Measurements from ENCODE around the gene MYH9.
"Not testable (repeated sequence)": the region's sequence is repeated elsewhere in the genome, so short reads cannot be mapped to it uniquely, and the experiment has no call there.

The MYH9 gene

DNA sequence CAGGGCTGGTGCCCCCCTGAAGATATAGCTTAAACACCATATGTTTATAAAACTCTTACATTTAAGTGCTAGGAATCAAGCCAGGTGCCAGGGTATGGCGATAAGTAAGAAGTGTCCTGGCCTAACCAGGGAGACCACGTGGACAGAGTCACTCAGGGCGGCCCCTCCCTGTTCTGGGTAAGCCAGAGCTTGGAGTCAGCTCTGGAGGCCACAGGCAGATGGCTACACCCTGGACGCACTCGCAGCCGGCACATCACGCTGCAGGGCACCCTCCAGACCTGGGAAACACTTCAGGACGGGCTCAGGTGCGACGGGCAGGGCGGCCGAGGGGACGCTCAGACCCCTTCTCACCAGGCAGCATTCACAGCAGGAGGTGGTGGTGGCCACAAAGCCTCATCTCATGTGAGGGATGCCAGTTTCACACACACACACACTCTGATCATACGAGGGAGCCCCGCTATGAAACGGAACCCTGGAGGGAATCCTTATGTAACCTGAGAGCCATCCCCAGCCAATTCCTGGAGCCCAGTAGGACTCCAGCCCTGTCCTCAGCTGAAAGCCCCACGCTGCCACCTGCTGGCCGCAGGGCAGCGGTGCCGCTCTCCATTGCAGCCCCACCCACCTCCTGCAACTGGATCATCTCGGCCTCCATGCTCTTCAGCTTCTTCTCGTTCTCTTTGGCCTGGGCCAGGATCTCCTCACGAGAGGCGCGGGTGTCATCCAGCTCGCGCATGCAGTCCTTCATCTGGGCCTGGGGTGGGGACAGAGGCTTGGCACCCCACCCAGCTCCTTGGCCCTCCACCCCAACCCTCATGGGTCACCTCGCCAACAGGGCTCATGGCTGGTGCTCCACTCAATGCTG, 101.4 kb downstream of the MYH9 start:
- FAIRE-seq, result peak; percentile 9
- DNase-seq (ENCODE audit: extremely low spot score, insufficient read length, low read depth), result peak; percentile 61

DNA sequence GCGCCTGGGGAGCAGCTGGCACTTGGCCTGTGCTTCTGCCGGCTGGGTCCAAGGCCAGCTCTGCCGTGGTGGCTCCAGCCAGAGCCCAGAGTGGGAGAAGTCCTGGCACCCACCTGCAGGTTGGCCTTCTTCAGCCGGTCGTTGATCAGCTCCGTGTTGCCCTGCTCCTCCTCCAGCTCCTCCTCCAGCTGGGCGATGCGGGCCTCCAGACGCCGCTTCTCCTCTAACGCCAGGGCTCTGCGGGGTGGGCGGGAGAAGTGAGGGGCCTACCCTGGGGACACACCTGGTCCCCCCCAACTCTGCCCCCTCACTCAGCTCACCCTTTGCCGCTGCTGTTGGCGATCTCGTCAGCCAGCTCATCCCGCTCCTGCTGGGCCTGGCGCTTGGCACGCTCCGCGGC, 102.2 kb downstream of the MYH9 start:
- DNase-seq (ENCODE audit: extremely low spot score, insufficient read length, low read depth) (no peak), FAIRE-seq (no peak)

DNA sequence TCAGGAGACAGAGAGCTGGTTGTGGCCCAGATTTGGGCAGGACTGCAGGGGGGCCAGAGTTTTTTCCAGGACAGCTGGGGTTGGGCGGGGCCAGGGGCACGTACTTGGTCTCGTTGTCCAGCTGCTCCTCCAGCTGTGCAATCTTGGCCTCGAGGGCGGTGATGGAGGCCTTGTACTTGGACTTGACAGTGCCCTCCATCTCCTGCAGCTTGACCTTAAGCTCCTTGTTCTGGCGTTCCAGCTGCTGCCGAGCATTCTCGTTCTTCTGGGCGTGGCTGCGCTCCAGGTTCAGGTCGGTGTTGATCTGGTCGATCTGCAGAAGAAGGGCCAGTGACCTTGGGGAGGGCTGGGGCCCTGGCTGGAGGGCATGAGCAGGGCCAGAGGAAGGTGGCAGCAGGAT, 102.8 kb downstream of the MYH9 start:
- DNase-seq (ENCODE audit: extremely low spot score, insufficient read length, low read depth) (no peak), FAIRE-seq (no peak)

DNA sequence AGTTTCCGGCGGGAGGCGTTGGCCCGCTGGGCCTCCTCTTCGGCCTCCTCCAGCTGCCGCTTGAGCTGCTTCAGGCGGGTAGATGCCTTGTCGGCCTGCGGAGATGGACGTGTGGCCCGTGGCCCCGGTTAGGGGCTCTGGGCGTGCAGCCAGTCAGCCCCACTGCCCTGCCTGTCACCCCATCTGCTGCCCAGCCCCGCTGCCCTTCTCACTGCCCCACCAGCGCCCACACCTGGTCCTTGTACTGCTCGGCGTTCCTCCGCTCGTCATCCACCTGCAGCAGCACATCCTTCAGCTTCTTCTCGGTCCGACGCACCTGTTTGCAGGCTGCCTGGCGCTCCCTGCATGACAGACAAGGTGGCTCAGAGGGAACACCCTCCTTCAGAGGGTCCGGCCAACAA, 103.6 kb downstream of the MYH9 start:
- FAIRE-seq (no peak), DNase-seq (ENCODE audit: extremely low spot score, insufficient read length, low read depth) (no peak)

DNA sequence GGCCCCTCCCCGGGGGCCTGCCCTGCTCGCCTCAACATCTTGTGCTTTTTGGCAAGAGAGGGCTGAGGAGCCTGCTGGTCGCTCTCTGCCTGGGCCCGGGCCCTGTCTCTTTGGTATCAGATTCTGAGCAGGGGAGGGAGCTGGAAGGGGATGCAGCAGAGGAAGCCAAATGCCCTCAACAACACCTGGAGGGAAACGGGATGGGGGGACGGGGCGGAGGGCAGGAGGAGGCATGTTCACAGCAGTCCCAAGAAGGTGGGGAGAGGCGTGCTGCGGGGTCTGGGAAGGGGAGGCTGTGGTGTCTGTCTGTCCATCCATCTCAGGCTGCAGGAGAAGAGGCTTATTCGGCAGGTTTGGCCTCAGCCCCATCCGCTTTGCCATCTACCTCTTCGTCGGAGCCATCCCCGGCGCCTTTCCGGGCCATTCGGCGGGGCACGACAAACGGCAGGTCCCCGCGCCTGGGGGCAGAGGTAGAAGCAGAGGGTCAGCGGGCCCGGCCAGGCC, 105.4 kb downstream of the MYH9 start:
- no peak for DNase-seq (ENCODE audit: extremely low spot score, insufficient read length, low read depth)
- FAIRE-seq, result no peak

DNA sequence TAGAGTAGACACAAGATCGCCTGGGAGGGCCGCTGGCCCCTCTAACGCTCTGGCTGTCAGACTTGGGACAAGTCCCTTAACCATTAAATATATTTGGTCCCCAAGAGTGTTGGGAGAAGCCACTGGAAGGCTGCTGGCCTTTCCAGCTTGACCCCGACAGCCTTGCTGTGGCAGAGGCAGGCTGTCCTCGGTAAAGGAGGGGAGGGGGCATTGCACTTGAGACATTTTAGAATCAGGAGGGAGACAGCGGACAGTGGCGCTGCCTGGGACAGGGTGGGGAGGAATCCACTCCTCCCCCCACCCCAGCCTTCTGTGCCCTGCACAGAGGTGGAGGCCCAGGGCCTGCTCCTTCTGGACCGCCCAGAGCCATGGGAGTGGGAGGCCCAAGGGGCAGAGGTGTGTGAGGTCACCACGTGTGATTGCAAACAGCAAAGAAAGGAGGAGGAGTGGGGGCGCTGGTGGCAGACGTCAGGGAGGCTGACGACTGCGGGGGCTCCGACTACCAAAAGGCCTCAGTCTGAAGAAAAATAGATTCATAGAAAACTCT, 105.9 kb downstream of the MYH9 start:
- DNase-seq (ENCODE audit: extremely low spot score, insufficient read length, low read depth), result no peak
- no peak for FAIRE-seq

DNA sequence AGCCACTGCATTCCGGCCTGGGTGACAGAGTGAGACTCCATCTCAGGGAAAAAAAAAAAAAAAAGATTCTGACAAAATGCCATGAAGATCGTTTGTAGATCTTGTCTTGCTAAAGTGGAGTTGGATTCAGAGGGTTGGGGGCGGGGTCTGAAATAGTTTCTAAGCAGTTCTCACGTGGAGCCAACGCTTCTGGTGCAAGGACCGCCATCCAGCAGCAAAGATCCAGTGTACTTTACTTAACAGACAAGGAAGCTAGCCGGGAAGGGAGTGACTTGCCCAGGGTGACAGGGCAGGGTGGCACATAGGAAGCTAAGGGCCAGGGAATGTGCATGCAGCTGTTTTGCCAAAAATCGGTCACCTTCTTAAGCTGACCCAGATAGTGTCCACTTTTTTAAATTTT, 107.4 kb downstream of the MYH9 start:
- FAIRE-seq (no peak), DNase-seq (ENCODE audit: extremely low spot score, insufficient read length, low read depth) (no peak)

DNA sequence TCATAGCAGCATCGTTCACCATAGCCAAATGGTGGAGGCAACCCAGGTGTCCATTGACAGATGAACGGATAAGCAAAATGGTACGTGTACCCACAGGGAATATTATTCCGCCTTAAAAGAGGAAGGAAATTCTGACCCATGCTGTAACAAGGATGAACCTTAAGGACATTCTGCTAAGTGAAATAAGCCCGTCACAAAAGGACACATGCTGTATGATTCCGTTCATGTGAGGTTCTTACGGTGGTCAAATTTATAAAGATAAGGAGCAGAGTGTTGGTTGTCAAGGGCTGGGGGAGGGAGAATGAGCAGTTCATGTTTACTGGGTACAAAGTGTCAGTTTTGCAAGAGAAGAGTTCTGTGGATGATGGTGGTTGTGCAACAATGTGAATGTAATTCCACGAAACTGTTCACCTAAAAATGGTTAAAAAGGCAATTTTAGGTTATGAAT, 108.5 kb downstream of the MYH9 start:
- FAIRE-seq (no peak), DNase-seq (ENCODE audit: extremely low spot score, insufficient read length, low read depth) (no peak)

DNA sequence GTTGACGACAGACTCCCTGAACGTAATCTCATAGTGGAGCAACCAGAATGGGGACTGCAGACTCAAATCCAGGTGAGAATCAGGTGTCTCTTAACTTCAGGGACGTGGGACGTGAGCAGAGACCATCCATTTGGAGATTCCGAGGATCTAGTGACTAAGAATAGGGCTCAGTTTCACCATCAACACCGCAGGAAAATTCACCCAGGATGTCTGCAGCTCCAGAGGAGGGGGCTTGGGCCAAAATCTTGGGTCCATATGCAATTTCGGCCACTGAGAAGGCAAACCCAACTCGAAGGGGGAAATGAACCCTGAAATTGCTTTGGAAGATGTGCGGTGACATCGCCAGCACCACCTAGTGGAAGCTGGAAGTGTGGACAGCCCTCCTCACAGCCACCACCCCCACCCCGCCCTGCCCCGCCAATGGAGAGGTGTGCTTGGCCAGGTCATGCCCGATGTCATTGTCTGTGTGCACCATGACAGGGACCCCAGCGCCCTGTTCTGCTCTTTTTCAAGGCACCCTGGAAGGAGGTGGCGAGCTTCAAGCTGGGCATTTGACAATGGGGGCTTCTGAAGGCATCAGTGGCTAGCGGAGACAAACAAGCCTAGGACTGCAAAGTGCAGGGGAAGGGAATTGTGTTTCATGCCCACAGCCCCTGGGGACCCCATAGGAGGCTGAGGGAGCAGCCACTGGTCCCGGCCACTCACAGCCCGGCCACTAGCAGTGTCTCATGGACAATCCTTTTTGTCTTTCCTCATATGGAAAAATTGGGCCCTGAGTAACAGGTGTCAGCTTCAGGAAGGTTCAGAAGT, 110.1 kb downstream of the MYH9 start:
- DNase-seq (ENCODE audit: extremely low spot score, insufficient read length, low read depth), result peak; percentile 69
- FAIRE-seq, result peak; percentile 82

DNA sequence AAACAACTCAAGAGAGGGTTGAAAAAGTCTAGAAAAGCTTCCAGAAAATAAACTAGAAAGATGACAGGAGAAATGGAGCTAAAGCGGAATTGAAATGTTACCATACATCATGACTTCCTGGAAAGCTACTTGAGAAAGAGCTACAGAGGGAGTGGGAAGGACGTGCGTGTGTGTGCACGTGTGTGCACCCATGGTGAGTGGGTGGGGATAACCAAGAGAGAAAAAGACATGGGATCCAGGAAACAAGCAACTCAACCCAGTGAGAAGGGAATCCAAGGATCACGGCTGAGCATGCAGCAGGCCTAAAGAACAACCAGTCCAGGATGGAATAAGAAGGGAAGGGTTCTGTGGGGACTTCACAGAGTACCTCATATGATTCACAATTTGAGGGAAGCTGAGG, 113.2 kb downstream of the MYH9 start:
- no peak for FAIRE-seq
- no peak for DNase-seq (ENCODE audit: extremely low spot score, insufficient read length, low read depth)

DNA sequence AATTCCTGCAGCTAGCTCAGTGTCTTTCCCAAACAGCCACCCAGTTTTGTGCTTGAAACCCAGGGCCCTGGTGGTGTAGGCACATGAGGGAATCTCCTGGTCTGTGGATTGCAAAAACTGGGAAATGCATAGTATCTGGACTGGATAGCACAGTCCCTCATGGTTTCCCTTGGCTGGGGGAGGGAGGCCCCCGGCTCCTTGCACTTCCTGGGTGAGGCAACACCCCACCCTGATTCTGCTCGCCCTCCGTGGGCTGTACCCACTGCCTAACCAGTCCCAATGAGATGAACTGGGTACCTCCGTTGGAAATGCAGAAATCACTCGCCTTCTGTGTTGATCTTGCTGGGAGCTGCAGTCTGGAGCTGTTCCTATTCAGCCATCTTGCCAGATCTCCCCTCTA, 115.8 kb downstream of the MYH9 start:
- not testable (repeated sequence) for FAIRE-seq; DNase-seq (ENCODE audit: extremely low spot score, insufficient read length, low read depth)

DNA sequence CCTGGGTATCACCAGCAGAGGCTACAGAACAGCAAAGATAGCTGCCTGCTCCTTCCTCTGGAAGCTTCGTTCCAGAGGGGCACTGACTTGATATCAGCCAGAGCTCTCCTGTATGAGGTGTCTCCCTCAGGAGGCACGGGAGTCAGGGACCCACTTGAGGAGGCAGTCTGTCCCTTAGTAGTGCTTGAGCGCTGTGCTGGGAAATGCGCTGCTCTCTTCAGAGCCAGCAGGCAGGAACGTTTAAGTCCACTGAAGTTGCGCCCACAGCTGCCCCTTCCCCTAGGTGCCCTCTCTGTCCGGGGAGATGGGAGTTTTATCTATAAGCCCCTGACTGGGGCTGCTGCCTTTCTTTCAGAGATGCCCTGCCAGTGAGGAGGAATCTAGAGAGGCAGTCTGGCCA, 116.5 kb downstream of the MYH9 start:
- FAIRE-seq, result not testable (repeated sequence)

DNA sequence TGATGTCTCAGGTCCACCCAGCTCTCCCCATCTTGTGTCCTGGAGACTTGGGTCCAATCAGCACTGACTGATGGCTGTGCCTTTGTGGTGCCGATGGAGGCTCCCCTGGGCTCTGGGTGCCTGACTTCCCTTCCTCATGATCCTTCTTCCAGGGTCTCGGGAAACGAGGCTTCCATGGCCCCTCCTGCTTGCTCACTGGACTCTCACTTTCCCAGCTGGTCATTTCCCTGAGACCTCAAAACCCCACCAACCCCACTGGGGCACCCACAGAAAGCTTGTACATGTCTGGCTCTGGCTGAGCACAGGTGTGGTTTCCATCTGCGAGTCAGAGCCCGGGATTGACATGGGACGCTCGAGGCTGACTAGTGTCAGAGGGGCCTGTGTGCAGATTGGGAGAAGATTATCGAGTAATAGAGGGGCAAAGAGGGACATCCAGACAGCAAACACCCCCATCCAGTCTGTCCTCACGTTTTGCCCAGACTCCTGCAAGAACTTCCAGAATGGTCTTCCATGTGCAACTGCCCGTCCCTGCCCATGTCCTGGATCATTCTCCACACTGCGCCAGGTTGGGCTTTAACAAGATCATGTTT, 119.8 kb downstream of the MYH9 start:
- FAIRE-seq (no peak), DNase-seq (ENCODE audit: extremely low spot score, insufficient read length, low read depth) (no peak)

More for the DNA sequence above, 116.5 kb downstream of the MYH9 start:
- DNase-seq (ENCODE audit: extremely low spot score, insufficient read length, low read depth), result not testable (repeated sequence)

DNA sequence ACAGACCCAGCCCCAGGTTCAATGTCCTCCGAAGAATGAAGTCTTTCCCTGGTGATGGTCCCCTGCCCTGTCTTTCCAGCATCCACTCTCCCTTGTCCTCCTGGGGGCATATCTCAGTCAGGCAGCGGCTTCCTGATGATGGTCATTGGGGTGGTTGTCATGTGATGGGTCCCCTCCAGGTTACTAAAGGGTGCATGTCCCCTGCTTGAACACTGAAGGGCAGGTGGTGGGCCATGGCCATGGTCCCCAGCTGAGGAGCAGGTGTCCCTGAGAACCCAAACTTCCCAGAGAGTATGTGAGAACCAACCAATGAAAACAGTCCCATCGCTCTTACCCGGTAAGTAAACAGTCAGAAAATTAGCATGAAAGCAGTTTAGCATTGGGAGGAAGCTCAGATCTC, 120.7 kb downstream of the MYH9 start:
- no peak for FAIRE-seq

DNA sequence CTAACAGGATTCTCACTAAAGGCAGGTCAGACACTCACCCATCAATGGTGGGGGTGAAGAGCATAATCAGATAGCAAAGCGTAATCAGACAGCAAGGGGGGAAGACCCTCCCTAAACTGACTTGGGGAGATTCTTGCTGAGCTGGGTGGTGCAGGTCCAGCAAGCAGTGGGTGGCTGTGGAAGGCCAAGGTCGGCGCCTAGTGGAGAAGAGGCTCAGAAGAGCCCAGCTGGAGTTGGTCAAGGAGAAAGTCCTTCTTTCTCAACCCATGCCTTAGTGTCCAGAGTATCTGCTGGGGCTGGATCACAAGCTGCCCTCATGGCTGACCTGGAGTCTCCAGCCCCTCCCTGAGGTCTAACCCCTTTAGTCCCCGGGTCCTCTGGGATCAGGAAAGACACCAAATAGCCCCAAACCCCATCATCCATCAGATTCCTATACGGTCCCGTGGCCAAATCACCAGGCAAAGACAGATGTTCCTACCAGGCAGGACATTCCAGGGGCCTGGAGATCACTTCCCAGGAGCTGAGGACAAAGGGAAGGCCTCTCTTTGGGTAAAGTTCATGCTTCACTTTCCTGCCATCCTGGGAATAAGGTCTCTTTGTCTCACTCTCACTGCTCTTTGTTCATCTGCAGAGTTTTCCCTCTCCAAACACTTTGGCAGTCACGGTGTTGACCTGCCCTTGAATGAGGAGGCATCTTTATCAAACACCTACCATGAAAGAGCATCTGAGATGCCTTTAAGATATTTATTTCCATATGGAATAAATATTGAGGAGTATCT, 123.7 kb downstream of the MYH9 start:
- not testable (repeated sequence) for DNase-seq (ENCODE audit: extremely low spot score, insufficient read length, low read depth); FAIRE-seq

More for the DNA sequence above, 120.7 kb downstream of the MYH9 start:
- no peak for DNase-seq (ENCODE audit: extremely low spot score, insufficient read length, low read depth)

DNA sequence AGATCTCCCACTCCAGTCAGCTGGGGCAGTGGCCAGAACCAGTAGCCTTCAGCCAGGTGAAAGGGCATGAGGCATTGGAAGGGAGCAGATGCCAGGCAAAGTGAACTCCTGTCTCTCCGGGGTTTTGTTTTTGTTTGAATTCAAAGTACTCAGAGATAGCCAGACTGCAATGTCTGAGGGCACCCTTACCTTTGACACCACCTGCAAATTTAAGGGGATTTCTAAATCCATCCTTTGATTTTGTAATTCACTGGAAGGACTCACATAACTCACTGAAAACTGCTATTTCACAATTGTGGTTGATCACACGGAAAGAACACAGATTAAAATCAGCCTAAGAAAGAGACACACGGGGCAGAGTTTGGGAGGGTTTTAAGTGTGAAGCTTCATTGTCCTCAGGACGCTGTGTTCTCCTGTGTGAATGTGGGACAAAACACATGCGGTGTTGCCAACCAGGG, 124.5 kb downstream of the MYH9 start:
- not testable (repeated sequence) for DNase-seq (ENCODE audit: extremely low spot score, insufficient read length, low read depth); FAIRE-seq

DNA sequence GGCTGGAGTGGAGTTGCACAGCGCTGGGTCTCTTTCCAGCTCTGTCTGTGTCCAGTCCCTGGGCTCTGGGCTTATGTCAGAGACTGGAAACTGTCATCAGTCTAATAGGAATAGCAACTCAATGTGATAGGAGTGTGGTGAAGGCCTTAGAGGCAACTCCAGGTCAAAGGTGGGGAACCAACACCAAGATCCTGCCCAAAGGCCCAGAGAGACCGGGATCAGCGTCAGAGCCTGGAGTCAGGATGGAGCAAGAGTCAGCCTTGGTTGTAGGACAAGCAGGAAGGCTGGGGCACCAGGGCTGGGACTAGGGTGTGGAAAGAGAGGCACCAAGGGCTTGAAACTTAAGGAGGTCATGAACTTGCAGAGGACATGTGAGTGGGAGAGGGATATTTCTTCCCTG, 125.5 kb downstream of the MYH9 start:
- not testable (repeated sequence) for DNase-seq (ENCODE audit: extremely low spot score, insufficient read length, low read depth); FAIRE-seq

DNA sequence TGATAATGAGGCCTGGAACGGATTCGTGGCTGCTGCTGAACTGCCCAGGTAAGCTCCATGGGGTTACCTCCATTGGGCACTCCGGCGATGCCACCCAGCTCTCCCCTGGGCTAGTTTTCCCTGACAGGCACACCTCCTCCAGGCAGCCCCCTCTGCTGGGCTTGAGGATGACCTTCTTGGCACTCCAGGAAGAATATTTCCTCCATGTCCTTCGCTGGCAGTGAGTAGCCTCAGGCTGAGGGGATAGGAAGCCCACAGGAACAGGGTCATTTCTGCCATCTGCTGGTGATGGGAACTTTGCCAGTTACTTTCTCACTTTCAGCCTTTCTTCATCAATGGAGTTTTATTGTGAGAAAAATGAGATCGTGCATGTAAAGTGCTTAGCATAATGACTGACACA, 126.1 kb downstream of the MYH9 start:
- peak; percentile 31 for FAIRE-seq
- DNase-seq (ENCODE audit: extremely low spot score, insufficient read length, low read depth), result not testable (repeated sequence)

DNA sequence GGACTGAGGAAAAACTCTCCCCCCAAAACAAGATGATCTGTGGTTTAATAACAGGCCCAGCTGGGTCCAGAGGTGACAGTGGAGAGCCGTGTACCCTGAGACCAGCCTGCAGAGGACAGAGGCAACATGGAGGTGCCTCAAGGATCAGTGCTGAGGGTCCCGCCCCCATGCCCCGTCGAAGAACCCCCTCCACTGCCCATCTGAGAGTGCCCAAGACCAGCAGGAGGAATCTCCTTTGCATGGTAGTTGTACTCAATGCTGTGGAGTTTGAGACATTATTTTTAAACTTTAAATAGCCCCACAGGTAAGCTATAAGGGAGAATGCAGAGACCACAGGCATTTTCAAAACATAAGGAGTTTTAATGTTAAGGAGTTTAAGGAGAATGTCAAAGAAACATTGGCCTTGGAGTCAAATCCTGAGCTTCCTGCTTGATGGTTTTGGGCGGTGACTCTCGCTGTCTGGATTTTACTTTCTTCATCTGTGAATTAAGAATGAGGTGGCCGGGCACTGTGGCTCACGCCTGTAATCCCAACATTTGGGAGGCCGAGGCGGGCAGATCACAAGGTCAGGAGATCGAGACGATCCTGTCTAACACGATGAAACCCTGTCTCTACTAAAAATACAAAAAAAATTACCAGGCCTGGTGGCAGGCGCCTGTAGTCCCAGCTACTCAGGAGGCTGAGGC, 128.0 kb downstream of the MYH9 start:
- DNase-seq (ENCODE audit: extremely low spot score, insufficient read length, low read depth) (no peak), FAIRE-seq (no peak)
